ENCODE data around the gene CLK2. TPM values are rescaled to one million over a fixed set of nuclear protein-coding genes. Genes with fewer than 3 reads are reported as not detected.

CLK2 gene
- polyA plus RNA-seq, 1 donor from 2014 or later = 44.4 TPM

GRCh38 chr1:155296661-155297060, 23.4 kb upstream of the CLK2 start:
- Histone ChIP-seq H4K20me1 (ENCODE audit: insufficient read depth) (no peaks in the 10 kb centered on the region), H3K9me3 (ENCODE audit: low read length) (no peaks in the 10 kb centered on the region), H3K27ac (ENCODE audit: low read length) (no peak overlapping the region), H3F3A (ENCODE audit: insufficient read depth, low read length, poor library complexity, severe bottlenecking) (no peaks in the 10 kb centered on the region), H2AFZ (ENCODE audit: low read depth, low read length) (no peak overlapping the region), H3K27me3 (ENCODE audit: insufficient read depth, low read depth, low read length) (peaks cover 27% of the 10 kb centered on the region), H3K9ac (ENCODE audit: low read length) (no peak overlapping the region), H3K4me3 (ENCODE audit: low read length) (no peak overlapping the region), H3K4me2 (ENCODE audit: low read length) (no peak overlapping the region), H3K79me2 (replicated peaks; ENCODE audit: insufficient read depth, low read length) (no peaks in the 10 kb centered on the region), H3K36me3 (ENCODE audit: insufficient read depth, low read length) (no peaks in the 10 kb centered on the region), H3K9me2 (ENCODE audit: insufficient read depth, low read length) (no peaks in the 10 kb centered on the region)
- TF ChIP-seq RAD21 (conservative IDR thresholded peaks at IDR 0.05) (no peak), EP300 (conservative IDR thresholded peaks at IDR 0.05; ENCODE audit: poor library complexity, severe bottlenecking) (no peak), POLR2AphosphoS5 (IDR thresholded peaks at IDR 0.05) (no peak), REST (IDR thresholded peaks at IDR 0.05; ENCODE audit: borderline replicate concordance) (no peak), TAF1 (IDR thresholded peaks at IDR 0.05; ENCODE audit: low read depth) (no peak), SMC3 (conservative IDR thresholded peaks at IDR 0.05; ENCODE audit: poor library complexity) (no peak), MXI1 (conservative IDR thresholded peaks at IDR 0.05; ENCODE audit: poor library complexity, severe bottlenecking) (no peak)

- H3K27ac ChIP-seq (ENCODE audit: low read length) = no peak overlapping the region
- H3F3A ChIP-seq (ENCODE audit: insufficient read depth, low read length, poor library complexity, severe bottlenecking) = no peaks in the 10 kb centered on the region
- no peaks in the 10 kb centered on the region for H3K9me3 ChIP-seq (ENCODE audit: low read length)
- TF ChIP-seq POLR2AphosphoS5 (IDR thresholded peaks at IDR 0.05) (no peak), MXI1 (conservative IDR thresholded peaks at IDR 0.05; ENCODE audit: poor library complexity, severe bottlenecking) (no peak), CTCF (IDR thresholded peaks at IDR 0.05; ENCODE audit: poor library complexity, severe bottlenecking) (no peak), RAD21 (conservative IDR thresholded peaks at IDR 0.05) (no peak), REST (IDR thresholded peaks at IDR 0.05; ENCODE audit: borderline replicate concordance) (no peak), SMC3 (conservative IDR thresholded peaks at IDR 0.05; ENCODE audit: poor library complexity) (no peak)
- H3K27me3 ChIP-seq (ENCODE audit: insufficient read depth, low read depth, low read length) = peaks cover 27% of the 10 kb centered on the region
- no peak overlapping the region for H3K4me3 ChIP-seq (ENCODE audit: low read length)
- no peaks in the 10 kb centered on the region for H3K79me2 ChIP-seq (replicated peaks; ENCODE audit: insufficient read depth, low read length)
- no peaks in the 10 kb centered on the region for H3K9me2 ChIP-seq (ENCODE audit: insufficient read depth, low read length)
- no peak overlapping the region for H3K9ac ChIP-seq (ENCODE audit: low read length)
- H3K36me3 ChIP-seq (ENCODE audit: insufficient read depth, low read length) = no peaks in the 10 kb centered on the region
- no peak overlapping the region for H3K4me2 ChIP-seq (ENCODE audit: low read length)
- no peaks in the 10 kb centered on the region for H4K20me1 ChIP-seq (ENCODE audit: insufficient read depth)
- no peak overlapping the region for H2AFZ ChIP-seq (ENCODE audit: low read depth, low read length)
These were observed 22.6 kb upstream of the CLK2 start for GRCh38 chr1:155295942-155296267.
